SH-SY5Y (cell line): Measurements from ENCODE around the gene ACBD6.

Experiments
- GATA2 ChIP-seq: IDR thresholded peaks from 2 replicates; pipeline ENCODE4 v1.6.1; 2011; ENCODE audit warnings: mild to moderate bottlenecking, low read depth, low read length
- GATA3 ChIP-seq: IDR thresholded peaks from 2 replicates; pipeline ENCODE4 v1.6.1; 2011; ENCODE audit warnings: low read depth, mild to moderate bottlenecking, low read length, moderate library complexity

DNA sequence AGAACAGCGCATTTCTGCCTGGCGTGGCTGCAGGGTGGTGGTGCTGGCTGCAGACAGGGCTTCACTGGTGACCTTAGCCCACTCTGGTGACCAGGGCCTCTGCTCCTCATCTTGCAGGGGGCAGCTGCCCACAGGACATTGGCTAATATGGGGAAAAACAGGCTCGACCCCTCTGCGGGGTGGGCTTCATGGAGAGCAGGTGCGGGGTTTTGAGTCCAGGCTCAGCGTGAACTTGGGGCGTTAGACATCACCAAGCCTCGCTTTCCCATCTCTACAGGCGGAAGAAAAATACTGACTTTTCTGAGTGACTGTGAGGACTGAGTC, 247.9 kb downstream of the ACBD6 start:
- TF ChIP-seq GATA2 (no peak), GATA3 (no peak)
